GM18909 (cell line): Measurements from ENCODE around the gene BCL3.
A peak's percentile ranks its signal among the peaks of the same experiment; 100 is the strongest.
"Not testable (repeated sequence)": the region's sequence is repeated elsewhere in the genome, so short reads cannot be mapped to it uniquely, and the experiment has no call there.

Experiments
- ATAC-seq: cut with Tn5 transposase; IDR thresholded peaks from one replicate; pipeline ENCODE4 v1.9.1; 2021; ENCODE audit warnings: mild to moderate bottlenecking; ENCODE audit not compliant: unreplicated experiment, poor library complexity

Gene BCL3

DNA sequence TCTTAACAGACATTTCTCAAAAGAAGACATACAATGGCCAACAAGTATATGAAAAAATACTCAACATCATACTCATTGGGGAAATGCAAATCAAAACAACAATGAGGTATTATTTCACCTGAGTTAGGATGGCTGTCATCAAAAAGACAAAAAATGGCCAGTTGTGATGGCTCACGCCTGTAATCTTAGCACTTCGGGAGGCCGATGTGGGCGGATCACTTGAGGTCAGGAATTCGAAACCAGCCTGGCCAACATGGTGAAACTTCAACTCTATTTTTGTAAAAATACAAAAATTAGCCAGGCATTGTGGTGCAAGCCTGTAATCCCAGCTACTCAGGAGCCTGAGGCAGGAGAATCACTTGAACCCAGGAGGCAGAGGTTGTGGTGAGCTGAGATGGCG lies 27.6 kb upstream of the BCL3 start:
- no peak for ATAC-seq

DNA sequence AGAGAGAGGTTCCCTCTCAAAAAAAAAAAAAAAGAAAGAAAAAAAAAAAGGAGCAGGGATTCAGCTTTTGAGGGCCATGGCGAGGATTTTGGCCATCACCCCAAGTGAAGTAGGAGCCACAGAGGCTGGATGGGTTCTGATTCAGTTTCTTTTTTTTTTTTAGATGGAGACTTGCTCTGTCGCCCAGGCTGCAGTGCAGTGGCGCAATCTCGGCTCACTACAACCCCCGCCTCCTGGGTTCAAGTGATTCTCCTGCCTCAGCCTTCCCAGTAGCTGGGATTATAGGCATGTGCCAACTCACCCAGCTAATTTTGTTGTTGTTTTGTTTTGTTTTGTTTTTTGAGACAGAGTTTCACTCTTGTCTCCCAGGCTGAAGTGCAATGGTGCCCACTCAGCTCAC lies 27.1 kb upstream of the BCL3 start:
- ATAC-seq, result not testable (repeated sequence)

DNA sequence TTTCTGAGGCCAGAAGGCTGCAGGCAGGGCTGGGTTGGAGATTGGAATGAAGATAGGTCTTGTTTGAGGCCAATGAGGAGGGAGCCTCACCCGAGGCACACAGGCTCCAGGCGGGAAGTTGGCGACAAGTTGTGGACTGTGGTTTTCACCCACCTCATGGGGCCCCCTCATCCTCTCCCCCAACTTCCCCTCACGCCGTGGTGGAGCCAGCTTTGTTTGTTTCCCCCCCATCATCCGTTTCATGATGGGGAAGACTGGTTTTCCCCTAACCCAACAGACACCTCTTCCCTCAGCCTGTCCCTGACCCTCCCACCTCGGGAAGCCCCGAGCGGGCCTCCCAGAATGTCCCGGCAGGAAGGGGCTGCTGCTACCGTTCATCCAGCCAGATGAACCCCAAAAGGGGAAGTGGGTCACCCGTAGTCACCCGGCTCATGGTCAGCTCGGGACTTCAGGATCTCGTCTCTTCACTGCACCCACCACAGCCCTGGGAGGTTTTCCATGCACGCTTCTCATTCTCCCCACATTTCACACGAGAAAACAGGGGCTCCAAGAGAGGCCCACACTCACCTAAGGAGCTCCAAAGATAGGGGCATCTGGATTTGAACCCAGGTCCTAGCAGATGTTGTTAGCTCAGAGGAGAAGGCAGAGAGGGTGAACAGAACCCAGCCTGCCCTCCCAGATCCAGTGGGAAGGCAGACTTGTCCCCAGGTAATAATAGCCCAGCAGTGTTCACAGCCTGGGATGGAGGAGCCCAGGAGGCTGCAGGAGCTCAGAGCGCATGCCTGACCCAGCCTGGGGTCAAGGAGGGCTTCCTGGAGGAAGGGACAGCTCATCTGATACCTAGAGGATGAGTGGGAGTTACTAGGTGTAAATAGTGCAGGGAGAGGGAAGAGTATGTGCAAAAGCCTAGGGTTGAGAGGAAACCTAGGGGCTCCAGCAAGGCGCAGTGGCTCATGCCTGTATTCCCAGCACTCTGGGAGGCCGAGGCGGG lies 26.1 kb upstream of the BCL3 start:
- ATAC-seq, result no peak

DNA sequence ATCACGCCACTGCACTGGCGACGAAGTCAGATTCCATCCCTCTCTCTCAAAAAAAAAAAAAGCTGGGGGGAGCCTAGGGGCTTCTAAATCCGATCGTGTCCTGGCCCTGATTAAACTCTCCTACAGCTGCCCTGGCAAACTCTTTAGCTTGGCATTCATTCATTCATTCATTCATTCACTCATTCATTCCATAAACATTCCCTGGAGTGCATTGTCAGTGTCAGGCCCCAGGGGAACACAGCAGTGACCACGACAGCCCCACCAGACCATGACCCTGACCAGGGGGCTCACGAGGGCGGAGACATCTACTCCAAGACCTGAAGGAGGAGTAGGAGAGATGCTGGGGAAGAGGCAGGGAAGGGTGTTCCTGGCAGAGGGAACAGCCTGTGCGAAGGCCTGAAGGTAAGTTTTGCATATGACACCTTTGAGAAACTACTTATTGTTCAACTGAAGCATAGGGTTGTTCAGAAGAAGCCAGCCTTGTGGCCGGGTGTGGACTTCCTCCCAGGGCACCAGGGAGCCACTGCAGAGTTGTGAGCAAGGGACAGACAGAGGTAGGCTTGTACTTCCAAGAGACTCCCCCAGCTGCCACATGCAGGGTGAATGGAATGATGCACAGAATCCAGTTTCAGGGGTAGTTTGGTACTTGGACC lies 25.1 kb upstream of the BCL3 start:
- ATAC-seq, result peak; percentile 36

DNA sequence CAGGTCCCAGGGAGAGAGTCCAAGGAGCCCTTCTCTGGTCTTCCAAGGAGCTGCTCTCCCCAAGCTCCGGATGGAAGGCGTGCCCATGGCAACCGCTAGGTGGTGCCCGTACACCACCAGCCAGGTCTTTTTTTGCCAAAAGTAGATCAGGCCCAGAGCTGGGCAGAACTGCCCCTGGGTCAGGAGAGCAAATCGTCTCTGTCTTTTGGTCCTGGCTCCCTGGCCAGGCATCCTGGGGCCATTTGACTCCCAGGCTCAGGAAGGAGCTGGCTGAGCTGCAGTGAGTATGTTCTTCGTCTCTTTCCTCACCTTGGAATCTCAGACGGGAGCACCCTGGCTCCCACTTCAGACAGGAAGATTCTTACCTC lies 24.6 kb upstream of the BCL3 start:
- peak; percentile 67 for ATAC-seq

DNA sequence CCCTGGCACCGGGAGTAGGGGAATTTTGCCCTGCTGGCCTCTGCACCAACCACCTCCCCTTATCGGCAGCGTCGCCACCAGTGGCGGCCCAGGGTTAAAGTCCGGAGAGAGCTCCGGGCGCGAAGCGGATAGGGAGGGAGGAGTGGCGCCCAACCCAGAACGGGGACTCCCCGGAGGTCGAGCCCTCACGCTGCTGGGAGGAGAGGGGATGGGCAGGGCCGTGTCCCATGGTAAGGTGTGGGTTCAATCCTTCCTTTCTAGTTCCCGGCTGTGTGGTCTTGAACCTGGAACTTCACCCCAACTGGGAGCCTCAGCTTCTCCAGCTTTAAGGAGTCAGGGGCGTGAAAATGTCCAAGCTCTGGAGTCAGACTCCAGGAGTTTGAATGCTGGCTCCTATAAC lies 23.3 kb upstream of the BCL3 start:
- no peak for ATAC-seq

DNA sequence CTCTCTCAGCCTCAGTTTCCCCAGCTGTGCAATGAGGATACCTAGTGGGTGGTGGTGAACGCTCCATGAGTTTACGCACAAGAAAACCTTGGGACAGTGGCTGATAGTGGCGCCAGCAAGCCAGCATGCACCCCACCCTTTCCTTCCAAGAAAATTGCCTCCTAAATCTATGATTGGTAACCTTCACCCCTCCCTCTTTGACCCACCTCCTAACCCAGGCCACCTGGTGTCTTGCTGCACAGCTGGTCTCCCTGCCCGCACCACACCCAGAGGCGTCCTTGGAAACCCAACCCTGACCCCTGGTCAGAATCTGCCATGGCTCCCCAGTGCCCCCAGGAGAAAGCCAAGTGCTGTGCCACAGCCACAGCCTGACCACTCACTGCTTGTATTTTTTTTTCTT lies 22.8 kb upstream of the BCL3 start:
- ATAC-seq, result no peak

DNA sequence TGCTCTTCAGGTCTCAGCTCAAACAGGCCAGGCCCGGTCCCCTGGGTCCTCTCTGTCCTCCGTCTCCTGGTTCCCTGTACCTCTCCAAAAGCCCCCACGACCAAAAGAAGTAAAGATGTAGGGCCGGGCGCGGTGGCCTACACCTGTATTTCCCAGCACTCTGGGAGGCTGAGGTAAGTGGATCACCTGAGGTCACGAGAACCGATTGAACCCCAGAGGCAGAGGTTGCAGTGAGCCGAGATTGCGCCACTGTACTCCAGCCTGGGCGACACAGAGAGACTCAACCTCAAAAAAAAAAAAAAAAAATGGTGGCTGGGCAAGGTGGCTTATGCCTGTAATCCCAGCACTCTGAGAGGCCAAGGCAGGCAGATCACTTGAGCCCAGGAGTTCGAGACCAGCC lies 22.0 kb upstream of the BCL3 start:
- ATAC-seq, result no peak

DNA sequence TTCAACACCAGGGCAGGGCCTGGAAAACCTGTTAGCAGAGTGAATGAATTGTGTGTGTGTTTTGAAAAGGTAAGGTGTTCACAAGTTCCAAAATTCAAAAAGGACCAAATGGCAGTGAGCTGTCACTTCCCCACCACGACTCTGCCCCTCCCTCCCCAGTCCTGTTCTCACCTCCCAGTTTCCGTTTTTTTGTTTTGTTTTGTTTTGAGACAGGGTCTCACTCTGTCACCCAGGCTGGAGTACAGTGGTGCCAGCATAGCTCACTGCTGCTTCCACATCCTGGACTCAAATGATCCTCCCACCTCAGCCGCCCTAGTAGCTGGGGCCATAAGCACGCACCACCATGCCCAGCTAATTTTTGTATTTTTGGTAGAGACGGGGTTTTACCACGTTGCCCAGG lies 20.3 kb upstream of the BCL3 start:
- no peak for ATAC-seq

DNA sequence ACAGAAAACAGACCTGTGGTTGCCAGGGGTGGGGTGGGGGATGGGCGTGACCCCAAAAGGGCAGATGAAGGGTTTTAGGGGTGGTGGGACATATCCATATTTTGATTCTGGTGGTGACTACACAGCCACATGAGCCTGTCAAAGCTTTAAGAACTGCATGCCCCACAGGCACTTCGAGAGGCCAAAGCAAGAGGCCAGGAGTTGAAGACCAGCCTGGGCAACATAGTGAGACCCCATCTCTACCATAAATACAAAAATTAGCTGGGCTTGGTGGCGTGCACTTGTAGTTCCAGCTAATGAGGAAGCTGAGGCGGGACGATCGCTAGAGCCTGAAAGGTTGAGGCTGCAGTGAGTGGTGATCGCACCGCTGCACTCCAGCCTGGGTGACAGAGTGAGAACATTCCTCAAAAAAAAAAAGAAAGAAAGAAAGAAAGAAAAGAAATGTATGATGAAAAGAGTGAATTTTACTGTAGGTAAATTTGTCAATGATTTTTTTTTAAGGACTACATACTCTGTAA lies 18.9 kb upstream of the BCL3 start:
- no peak for ATAC-seq

DNA sequence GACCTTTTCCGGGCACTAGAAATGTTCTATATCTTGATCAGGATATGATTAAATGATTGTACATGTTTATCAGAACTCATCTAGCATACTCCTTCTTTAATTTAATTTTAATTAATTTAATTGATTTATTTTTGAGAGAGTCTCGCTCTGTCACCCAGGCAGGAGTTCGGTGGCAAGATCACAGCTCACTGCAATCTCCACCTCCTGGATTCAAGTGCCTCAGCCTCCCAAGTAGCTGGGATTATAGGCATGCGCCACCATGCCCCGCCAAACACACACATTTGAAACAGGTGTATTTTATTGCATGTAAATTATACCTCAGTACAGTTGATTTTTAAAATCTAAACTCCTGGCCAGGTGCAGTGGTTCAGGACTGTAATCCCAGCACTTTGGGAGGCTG lies 17.4 kb upstream of the BCL3 start:
- ATAC-seq, result no peak

DNA sequence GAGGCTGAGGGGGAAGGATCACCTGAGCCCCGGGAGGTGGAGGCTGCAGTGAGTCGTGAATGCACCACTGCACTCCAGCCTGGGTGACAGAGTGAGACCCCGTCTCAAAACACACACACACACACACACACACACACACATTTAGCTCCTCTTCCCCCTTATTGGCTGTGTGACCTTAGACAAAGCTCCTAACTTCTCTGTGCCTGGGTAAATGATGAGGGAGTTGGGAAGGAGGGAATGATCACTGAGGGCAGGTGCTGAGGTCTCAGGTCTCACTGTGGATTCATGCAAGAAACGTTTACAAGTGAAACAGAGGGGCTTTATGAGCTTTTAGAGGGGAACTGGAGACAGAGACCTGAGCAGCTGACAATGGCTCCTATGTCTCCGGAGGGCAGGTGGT lies 16.9 kb upstream of the BCL3 start:
- no peak for ATAC-seq

DNA sequence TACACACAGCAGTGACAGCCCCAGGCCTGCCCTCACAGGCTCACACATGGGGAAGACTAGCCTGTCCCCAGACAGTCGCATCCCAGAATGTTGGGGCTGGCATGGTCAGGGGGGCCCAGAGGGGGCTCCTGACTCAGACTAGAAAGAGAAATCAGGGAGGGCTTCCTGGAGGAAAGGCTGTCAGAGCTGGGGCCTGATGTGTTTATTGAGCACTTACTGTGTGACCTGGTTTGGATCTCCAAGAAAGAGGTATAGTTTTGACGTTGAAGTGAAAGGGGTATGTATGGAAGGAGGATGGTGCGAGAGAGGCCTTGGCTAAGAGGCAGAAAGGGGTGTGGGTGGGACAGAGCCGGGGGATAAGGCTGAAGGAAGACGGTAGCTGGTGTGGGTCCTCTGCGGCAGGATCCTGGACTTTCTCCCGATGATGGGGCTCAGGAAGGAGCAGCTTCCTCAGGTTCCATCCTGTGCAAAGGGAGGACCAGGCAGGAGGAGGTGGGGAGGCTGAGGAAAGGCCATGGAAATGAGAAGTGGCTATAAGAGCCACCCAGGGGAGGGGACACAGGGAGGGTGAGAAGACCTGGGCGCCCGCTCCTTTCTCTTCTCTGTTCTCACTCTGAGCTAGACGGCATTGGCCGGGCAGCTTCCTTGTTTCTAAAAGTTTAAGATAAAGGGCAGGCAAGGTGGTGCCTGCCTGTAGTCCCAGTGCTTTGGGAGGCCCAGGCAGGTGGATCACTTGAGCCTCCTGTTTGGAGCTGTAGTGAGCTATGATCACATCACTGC lies 16.1 kb upstream of the BCL3 start:
- ATAC-seq, result no peak

DNA sequence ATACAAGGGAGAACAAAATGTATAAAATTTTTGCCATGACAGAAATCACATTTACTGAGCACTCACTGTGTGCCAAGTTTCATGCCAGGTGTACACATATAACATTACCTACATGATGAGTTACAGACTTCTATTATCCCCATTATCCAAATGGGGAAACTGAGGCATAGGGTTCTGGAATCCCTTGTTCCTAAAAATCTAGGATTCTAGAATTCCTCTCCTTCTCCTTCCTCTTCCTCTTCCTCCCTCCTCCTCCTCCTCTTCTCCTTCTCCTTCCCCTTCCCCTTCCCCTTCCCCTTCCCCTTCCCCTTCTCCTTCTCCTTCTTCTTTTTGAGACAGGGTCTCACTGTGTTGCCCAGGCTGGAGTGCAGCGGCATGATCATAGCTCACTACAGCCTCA lies 14.2 kb upstream of the BCL3 start:
- no peak for ATAC-seq

DNA sequence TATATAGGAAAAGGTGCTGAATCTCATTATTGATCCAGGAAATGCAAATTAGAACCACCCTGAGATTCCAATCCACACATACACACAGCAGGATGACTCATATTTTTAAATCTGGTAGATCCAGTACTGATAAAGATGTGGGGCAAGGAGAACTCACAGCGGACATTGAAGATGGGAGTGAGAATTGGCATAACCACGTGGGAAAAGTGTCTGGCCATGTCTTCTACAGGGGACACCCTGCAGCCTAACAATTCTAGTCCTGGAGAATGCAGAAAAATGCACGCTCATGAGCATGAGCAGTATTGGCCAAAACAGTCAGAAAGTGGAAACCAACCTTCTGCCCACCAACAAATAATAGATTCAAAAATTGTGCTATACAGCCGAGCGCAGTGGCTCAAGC lies 13.5 kb upstream of the BCL3 start:
- no peak for ATAC-seq

DNA sequence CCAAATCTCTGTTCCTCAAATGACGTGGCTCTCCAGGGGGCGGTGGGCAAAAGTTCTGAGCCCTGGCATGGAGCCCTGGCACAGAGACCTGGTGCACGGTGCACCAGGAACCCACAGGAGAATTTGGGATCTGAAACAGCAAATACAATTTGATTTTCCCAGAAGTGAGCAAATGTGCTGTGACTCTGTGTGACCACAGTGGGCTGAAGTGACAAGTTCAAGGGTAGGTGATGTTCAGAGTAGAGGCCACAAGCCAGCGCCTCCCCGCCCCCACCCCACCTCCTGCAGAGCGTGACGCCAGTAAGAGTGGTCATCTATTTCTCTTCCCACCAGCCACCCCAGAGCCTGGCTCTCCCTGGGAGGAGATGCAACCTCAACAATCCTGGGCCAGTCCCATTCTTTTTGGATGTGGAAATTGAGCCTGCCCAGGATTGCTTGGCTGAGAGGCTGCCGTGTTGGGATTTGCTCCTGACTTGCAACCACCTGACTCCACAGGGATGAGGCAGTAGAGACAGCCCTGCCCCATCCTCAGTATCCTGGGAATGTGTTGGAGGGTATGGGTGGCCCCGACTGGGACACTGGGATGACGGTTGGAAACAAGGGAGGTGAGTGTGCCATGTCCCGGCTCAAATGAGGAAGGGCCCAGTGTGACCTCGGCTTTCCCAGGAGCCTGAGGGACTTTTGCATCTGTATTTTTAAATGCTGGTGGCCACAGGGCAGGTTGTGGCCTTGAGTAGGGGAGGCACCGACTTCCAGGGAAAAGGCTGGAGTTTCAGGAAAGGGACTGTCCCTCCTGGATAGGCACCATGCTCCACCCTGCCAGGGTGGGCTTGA lies 11.1 kb upstream of the BCL3 start:
- ATAC-seq, result no peak

DNA sequence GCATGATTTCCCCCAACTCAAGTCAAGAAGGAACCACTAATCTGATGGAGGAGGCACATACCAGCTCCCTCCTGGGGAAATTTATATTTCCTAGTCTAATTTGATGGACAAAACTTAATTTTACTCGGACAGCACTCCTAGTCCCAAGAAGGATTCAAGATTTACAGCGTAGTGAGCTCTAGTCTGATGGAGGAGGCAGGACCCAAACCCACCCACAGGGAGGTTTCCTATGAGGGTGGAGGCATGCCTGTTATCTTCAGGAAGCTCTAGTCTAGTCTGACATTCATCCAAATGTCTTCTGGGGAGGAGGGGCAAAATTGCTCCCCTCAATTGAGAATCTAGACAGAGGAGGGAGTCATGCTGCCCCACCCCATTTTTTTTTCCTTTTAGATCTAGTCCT lies 10.4 kb upstream of the BCL3 start:
- no peak for ATAC-seq

DNA sequence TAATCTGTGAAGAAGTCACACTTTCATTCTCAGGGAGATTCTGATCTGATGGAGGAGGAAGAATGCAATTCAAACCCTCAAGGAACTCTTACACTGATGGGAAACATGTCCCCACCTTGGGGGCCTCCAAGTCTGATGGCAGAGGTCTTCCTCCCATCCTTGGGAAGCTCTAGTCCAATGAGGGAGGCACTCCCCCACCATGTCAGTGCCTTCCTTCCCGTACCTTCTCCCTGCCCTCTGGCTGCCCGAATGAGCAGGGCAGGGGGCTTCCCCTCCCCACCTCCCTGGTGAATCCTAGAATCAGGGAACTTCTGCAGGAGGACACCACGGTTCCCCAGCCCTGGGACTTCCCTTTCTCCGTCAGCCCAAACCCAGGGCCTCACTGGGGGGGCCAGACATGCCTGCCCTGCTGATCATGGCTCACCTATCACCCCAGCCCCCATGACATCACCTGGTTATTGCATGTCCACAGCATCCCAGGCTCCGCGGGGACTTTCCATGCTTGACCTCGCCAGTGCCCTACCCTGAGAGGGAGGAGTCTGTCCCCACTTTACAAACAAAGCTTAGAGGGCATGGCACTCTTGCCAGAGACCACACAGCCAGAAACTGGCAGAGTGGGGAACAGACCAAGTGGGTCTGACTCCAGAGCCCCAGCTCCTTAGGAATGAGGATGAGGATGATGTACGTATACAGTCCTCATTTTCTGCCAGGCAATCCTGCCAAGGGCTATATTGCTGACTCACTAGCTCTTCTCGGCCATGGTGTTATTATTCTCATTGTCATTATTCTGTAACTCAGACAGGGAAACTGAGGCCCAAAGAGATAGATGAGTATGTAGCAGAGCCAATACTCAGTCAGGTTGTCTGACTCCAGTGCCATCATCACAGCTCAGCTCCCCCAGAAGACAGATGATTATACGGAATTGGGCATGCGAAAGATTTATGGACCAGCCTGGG lies 9.6 kb upstream of the BCL3 start:
- ATAC-seq, result no peak

DNA sequence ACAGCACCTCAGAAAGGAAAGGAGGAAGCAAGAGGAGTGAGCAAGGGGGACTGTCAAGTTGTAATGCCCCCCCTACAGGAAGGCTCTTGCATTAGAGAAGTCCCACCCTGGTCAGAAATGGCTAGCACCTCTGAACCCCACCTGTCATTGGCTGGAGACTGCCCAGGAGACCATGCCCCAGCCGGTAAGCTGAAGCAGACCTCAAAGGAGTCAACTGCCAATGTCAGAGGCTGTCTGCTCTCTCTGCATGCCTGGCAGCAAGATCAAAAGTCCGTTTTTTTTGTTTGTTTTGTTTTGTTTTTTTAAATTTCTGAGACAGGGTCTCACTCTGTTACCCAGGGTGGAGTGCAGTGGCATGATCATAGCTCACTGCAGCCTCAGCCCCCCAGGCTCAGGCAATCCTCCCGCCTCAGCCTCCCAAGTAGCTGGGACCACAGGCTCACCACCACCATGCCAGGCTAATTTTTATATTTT lies 8.1 kb upstream of the BCL3 start:
- no peak for ATAC-seq
